NB4 (cell line): Measurements from ENCODE around the gene SPCS1.
A peak's percentile ranks its signal among the peaks of the same experiment; 100 is the strongest.

ENCODE experiments used
- DNase-seq: peaks from one replicate; pipeline ENCODE4 v3.0.0; 2010; ENCODE audit warnings: low read depth
- H3K4me3 ChIP-seq: one replicate; pipeline ENCODE4 v1.5.1; 2011; ENCODE audit warnings: mild to moderate bottlenecking, low read depth, low read length, moderate library complexity
- MYC ChIP-seq: IDR thresholded peaks from 2 replicates; pipeline ENCODE4 v1.6.1; 2011; ENCODE audit warnings: low read depth, low read length
- POLR2A ChIP-seq: IDR thresholded peaks from 2 replicates; pipeline ENCODE4 v1.6.1; 2011; ENCODE audit warnings: mild to moderate bottlenecking; ENCODE audit not compliant: insufficient read length; ENCODE audit errors: extremely low read depth
- TF ChIP-seq, protein P1 (sequence below): IDR thresholded peaks from 2 replicates; pipeline ENCODE4 v1.6.1; 2011; ENCODE audit warnings: low read depth, low read length
- TF ChIP-seq, protein P2 (sequence below): IDR thresholded peaks from one replicate; pipeline ENCODE4 v1.5.1; 2012; ENCODE audit warnings: low read depth, low read length

SPCS1 gene

DNA sequence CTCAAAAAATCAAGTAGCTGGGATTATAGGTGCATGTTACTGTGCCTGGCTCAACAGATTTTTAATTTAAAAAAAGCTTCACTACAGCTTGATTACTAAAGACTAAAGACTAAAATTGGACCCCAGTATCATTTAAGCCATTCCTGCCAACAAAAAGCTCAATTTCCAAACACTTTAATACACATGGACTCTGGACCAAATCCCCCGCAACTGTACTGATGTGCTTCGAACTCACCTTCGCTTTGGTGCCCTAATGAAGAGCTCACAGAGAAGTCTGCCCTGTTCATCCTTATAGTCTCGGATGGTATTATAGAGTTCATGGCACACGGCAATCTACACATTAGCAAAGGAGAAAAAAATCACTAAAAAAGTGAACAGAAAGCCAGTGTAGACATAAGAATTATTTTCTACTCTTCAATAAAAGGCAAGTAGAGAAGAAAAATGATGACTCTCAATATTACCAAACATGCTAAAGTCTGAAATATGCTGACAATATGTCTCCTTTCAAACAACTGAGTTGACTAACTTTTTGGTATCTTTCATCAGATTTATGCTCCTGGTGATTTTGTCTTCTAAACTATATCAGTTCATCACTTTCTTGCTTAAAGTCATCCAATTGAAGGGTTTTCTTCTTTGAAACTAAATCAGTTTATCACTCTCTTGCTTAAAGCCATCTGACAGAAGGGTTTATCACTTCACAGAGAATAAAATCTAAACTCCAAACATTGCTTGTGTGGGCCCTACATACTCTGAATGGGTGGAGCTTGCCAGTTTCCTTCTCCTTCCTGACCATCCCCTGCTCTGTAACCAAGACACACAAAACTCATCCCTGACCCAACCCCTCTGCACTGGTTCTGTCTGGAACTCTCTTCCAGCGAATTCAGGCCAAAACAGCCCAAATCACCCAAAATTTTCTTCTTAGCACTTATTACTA, 27.4 kb upstream of the SPCS1 start:
- TF ChIP-seq POLR2A: no peak
- TF ChIP-seq, protein P1, sequence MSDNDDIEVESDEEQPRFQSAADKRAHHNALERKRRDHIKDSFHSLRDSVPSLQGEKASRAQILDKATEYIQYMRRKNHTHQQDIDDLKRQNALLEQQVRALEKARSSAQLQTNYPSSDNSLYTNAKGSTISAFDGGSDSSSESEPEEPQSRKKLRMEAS: no peak

DNA sequence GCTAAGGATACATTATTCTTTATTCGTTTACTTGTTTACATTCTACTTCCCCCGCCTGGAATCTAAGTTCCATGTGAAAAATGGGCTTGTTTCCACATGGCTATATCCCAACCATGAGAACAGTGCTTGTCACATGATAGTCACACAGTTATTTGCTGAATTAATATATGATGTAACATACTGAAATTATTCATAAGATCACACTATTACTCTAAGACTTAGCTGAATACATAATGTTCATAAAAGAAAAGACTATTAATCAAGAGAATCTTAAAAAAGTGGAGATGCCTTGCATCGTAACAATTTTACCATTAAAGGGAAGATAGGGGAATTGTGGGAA, 26.7 kb upstream of the SPCS1 start:
- H3K4me3 ChIP-seq: no peak overlapping the region
- DNase-seq: no peak
- TF ChIP-seq, protein P2, sequence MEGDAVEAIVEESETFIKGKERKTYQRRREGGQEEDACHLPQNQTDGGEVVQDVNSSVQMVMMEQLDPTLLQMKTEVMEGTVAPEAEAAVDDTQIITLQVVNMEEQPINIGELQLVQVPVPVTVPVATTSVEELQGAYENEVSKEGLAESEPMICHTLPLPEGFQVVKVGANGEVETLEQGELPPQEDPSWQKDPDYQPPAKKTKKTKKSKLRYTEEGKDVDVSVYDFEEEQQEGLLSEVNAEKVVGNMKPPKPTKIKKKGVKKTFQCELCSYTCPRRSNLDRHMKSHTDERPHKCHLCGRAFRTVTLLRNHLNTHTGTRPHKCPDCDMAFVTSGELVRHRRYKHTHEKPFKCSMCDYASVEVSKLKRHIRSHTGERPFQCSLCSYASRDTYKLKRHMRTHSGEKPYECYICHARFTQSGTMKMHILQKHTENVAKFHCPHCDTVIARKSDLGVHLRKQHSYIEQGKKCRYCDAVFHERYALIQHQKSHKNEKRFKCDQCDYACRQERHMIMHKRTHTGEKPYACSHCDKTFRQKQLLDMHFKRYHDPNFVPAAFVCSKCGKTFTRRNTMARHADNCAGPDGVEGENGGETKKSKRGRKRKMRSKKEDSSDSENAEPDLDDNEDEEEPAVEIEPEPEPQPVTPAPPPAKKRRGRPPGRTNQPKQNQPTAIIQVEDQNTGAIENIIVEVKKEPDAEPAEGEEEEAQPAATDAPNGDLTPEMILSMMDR: no peak
- TF ChIP-seq POLR2A: no peak
- TF ChIP-seq, protein P1: no peak
- no peak for TF ChIP-seq MYC

More for the DNA sequence above, 27.4 kb upstream of the SPCS1 start:
- no peak for DNase-seq
- no peak overlapping the region for H3K4me3 ChIP-seq

DNA sequence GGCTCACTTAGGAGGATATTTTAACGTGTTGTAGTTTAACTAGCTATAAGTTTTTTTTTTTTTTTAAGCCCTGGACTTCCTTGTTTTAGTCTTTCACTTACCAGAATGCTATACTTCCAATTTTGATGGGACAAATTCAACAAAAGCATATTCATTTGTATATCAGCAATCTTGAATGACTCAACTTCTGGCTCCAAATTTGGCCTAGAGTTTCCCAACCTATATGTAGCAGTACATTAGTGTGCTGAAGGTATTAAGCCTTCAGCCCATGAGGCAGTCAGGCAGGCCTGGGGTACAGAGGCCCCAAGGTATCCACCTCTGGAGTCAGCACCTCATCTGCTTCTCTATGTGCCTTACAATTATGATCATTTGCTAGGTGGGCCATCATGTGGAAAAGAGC, 26.1 kb upstream of the SPCS1 start:
- no peak for TF ChIP-seq MYC
- no peak for TF ChIP-seq POLR2A
- TF ChIP-seq, protein P2: no peak
- TF ChIP-seq, protein P1: no peak

DNA sequence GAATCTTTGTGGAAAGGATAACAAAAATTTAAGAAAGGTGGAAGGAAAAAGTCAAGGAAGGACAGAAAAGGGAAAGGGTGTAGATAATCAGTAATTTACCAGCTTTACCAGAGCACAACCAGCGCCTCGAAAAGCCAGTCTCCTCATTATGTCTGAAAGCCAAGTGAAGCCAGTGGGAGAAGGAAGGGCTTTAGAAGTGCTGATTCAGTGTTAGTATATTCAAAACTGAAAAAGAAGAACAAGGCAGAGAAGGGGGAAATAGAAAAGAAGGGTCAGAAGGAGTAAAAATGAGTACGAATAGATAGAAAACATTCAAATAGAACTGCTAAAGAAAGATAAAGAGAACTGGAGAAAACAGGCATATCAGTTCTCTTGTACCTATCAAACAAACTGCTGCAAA, 24.3 kb upstream of the SPCS1 start:
- H3K4me3 ChIP-seq: no peak overlapping the region
- DNase-seq: no peak
- TF ChIP-seq, protein P1: no peak
- TF ChIP-seq POLR2A (no peak), MYC (no peak)
- TF ChIP-seq, protein P2: no peak

More for the DNA sequence above, 26.1 kb upstream of the SPCS1 start:
- no peak overlapping the region for H3K4me3 ChIP-seq
- DNase-seq: no peak

DNA sequence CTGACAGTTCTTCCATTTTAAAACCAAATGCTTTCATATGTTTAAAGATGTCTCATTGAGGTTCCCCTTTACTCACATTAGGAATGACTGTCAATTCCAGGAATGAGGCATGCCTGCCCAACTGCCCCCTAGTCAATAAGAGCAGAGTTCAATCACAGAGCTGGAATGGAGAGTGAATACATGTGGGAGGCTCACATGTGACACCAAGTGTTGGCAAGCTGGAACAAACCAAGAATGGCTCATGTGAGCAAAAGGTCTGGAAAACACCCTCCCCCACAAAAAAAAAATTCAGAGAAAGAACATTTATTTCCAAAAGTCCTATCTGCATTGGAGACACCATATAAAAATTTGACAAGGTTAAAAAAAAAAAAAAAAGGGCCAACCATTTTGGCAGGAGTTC, 23.9 kb upstream of the SPCS1 start:
- peak; percentile 55 for DNase-seq
- no peak overlapping the region for H3K4me3 ChIP-seq
- no peak for TF ChIP-seq POLR2A
- TF ChIP-seq, protein P2: peak; percentile 23
- TF ChIP-seq, protein P1: peak; percentile 70
- peak; percentile 53; the same call in 1 of the 2 replicates for TF ChIP-seq MYC

DNA sequence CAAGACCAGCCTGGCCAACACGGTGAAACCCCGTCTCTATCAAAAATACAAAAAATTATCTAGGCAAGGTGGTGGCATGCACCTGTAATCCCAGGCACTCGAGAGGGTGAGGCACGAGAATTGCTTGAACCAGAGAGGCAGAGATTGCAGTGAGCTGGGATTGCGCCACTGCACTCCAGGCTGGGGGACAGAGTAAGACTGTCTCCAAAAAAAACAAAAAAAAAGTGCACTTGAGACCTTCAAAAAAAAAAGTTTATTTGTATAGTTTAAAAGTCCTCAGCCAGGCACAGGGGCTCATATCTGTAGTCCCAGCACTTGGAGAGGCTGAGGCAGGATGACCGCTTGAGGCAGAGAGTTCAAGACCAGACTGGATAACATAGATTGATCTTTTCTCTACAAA, 22.3 kb upstream of the SPCS1 start:
- H3K4me3 ChIP-seq: no peak overlapping the region
- no peak for TF ChIP-seq MYC
- TF ChIP-seq, protein P2: no peak
- TF ChIP-seq, protein P1: no peak
- TF ChIP-seq POLR2A: no peak
- DNase-seq: no peak
